HepG2 (cell line): ENCODE data around the gene RPS19BP1. TPM values are rescaled to one million over a fixed set of nuclear protein-coding genes. Genes with fewer than 3 reads are reported as not detected.

Source experiments
- ATF5 ChIP-seq: sonication (generic); formaldehyde crosslinking; IDR thresholded peaks from 2 replicates; pipeline ENCODE4 v1.4.0; 2020; ENCODE audit warnings: mild to moderate bottlenecking, low read depth, missing genetic modification reagents
- EEA1 ChIP-seq: sonication (generic); formaldehyde crosslinking; IDR thresholded peaks from 2 replicates; pipeline ENCODE4 v1.5.1; 2020; ENCODE audit warnings: mild to moderate bottlenecking, missing genetic modification reagents, borderline replicate concordance
- FOXC1 ChIP-seq: sonication (generic); formaldehyde crosslinking; IDR thresholded peaks from 2 replicates; pipeline ENCODE4 v1.8.0; 2022; ENCODE audit warnings: mild to moderate bottlenecking, missing genetic modification reagents, borderline replicate concordance
- FOXP4 ChIP-seq: sonication (generic); formaldehyde crosslinking; IDR thresholded peaks from 2 replicates; pipeline ENCODE4 v1.4.0; 2020; ENCODE audit warnings: missing genetic modification reagents
- GABPB1 ChIP-seq: IDR thresholded peaks from 2 replicates; pipeline ENCODE4 v1.6.1; 2016; ENCODE audit warnings: mild to moderate bottlenecking, missing genetic modification reagents, moderate library complexity, missing compliant biosample characterization
- IRF9 ChIP-seq: sonication (generic); formaldehyde crosslinking; IDR thresholded peaks from 2 replicates; pipeline ENCODE4 v1.8.0; 2022; ENCODE audit warnings: missing genetic modification reagents, mild to moderate bottlenecking, borderline replicate concordance
- KAT7 ChIP-seq: IDR thresholded peaks from 2 replicates; pipeline ENCODE4 v1.6.1; 2018; ENCODE audit warnings: borderline replicate concordance, missing compliant biosample characterization
- MTF1 ChIP-seq: sonication (generic); formaldehyde crosslinking; IDR thresholded peaks from 2 replicates; pipeline ENCODE4 v1.5.0; 2020; ENCODE audit warnings: missing genetic modification reagents
- NFYC ChIP-seq: IDR thresholded peaks from 2 replicates; pipeline ENCODE4 v1.6.1; 2016; ENCODE audit warnings: missing genetic modification reagents, missing compliant biosample characterization
- SRF ChIP-seq: IDR thresholded peaks from 2 replicates; pipeline ENCODE4 v1.6.1; 2011; ENCODE audit warnings: mild to moderate bottlenecking, low read depth, low read length, moderate library complexity
- TEAD2 ChIP-seq: sonication (generic); formaldehyde crosslinking; IDR thresholded peaks from 2 replicates; pipeline ENCODE4 v1.9.0; 2021; ENCODE audit warnings: missing genetic modification reagents
- TGIF2 ChIP-seq: IDR thresholded peaks from 2 replicates; pipeline ENCODE4 v1.6.1; 2016; ENCODE audit warnings: control low read depth, missing compliant biosample characterization
- ZFP37 ChIP-seq: sonication (generic); formaldehyde crosslinking; IDR thresholded peaks from 2 replicates; pipeline ENCODE4 v1.4.0; 2020; ENCODE audit warnings: missing genetic modification reagents, borderline replicate concordance
- ZFX ChIP-seq: sonication (generic); formaldehyde crosslinking; IDR thresholded peaks from 2 replicates; pipeline ENCODE4 v1.4.0; 2020; ENCODE audit warnings: mild to moderate bottlenecking, low read depth, missing genetic modification reagents, moderate library complexity
- ZNF143 ChIP-seq: sonication (generic); formaldehyde crosslinking; IDR thresholded peaks from 2 replicates; pipeline ENCODE4 v1.4.0; 2020; ENCODE audit warnings: missing genetic modification reagents
- ZNF770 ChIP-seq: sonication (generic); formaldehyde crosslinking; IDR thresholded peaks from 2 replicates; pipeline ENCODE4 v1.5.0; 2020; ENCODE audit warnings: mild to moderate bottlenecking, missing genetic modification reagents
- ZNF816 ChIP-seq: sonication (generic); formaldehyde crosslinking; IDR thresholded peaks from 2 replicates; pipeline ENCODE4 v1.8.0; 2022; ENCODE audit warnings: missing genetic modification reagents, mild to moderate bottlenecking, borderline replicate concordance
- polyA plus RNA-seq, 8 experiments: library from polyadenylated mRNA; depleted of rRNA in 3 of 8; stranded (reverse) in 7 of 8; unstranded in 1 of 8; fragments of >200 nt; fragmentation: Illumina TruSeq in 4 of 8; extraction: Trizol in 4 of 8; gene quantifications; 2 replicates each; pipeline versions ENCODE4 v1.2.1 to v1.2.3, GENCODE V29; 2011 to 2016; ENCODE audit warnings: low read depth in 4 of 8, missing spikeins in 1 of 8, mixed read lengths in 1 of 8; ENCODE audit not compliant: insufficient read depth in 1 of 8
- total RNA-seq, 5 experiments: library from RNA; depleted of rRNA; stranded (reverse); fragments of >200 nt; fragmentation: Illumina TruSeq; extraction: Trizol; gene quantifications; 2 replicates each; pipeline ENCODE4 v1.2.3, GENCODE V29; 2016; ENCODE audit warnings: low read depth in 1 of 5

Gene RPS19BP1
- total and polyA plus RNA-seq, 2 of the 13 experiments (the other 11 are each of a cell fraction or from before 2014, with no cell fraction given) = 44.3 to 81.3 TPM

GRCh38 chr22:39534092-39534506 lies 1.6 kb upstream of the RPS19BP1 start (continued):
- TF ChIP-seq ZNF770 (CRISPR knock-in tag) (no peak), FOXP4 (CRISPR knock-in tag) (peak; percentile 49), ZFX (CRISPR knock-in tag) (peak; percentile 90), TEAD2 (CRISPR knock-in tag) (no peak), GABPB1 (peak; percentile 47; the same call in 1 of the 2 replicates), TGIF2 (CRISPR knock-in tag) (no peak), ZNF816 (CRISPR knock-in tag) (no peak), ATF5 (0 out of 2 replicates have a peak, but pooled peaks have one; percentile 6), ZFP37 (CRISPR knock-in tag) (peak; percentile 52; the same call in 1 of the 2 replicates), NFYC (CRISPR knock-in tag) (no peak), SRF (peak; percentile 94), FOXC1 (CRISPR knock-in tag) (0 out of 2 replicates have a peak, but pooled peaks have one; percentile 42), MTF1 (no peak), KAT7 (CRISPR knock-in tag) (peak; percentile 7; the same call in 1 of the 2 replicates), ZNF143 (CRISPR knock-in tag) (0 out of 2 replicates have a peak, but pooled peaks have one; percentile 17), IRF9 (CRISPR knock-in tag) (peak; percentile 21; the same call in 1 of the 2 replicates), EEA1 (no peak)
